GM15510 (cell line): ENCODE data around the gene SLC9A9.

Experiments
- POLR2A ChIP-seq: IDR thresholded peaks from 3 replicates; pipeline ENCODE4 v1.6.1; 2011; ENCODE audit warnings: borderline replicate concordance; ENCODE audit not compliant: insufficient read length; ENCODE audit errors: extremely low read depth

SLC9A9 gene

DNA sequence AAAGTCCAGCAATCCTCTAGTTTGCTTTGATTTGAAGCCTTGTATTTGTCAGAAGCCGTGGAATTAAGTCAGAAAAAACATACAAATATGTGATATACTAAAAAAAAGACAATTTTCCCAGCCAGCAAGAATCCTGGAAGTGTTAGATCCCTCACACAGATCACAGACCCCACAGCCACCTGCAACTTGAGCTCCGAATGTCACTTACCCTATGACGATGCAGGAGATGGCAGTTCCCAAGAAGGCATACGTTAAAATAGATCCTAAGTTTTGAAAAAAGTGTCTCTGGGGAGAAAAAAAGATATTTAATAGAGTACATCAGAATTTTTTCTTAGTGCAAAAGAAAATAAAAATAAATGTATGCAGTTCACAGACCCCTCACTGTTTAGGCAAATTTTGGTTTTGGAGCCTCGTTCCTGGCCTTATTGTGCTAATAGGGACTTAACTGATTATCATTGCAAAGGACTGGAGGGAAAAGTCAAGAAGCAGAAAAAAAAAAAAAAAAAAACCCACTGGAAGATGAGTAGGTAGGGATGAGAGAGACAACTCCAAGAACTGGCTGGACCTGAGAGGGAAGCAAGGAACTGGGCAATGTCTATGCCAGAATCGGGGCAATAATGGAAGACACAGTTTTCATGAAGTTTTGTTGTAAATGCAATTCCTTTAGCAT lies 53.3 kb downstream of the SLC9A9 start:
- no peak for TF ChIP-seq POLR2A

DNA sequence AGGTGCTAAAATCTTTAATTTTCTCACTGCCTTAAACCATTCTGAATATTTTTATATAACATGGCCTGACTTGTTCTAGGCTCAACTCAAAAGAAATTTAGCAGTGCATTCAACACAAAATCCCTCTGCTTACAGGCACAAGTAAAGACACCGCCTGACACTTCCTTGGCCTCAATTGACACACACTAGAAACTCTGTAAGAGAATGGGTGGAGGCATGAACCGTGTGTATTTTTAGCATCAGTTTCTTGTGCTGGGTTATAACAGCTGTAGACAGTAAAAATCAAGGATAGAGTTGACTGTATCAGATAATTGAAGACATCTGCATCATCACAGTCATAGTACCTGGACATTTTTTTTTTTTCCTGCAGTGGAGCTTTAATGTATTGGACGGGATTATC lies 54.3 kb downstream of the SLC9A9 start:
- no peak for TF ChIP-seq POLR2A

DNA sequence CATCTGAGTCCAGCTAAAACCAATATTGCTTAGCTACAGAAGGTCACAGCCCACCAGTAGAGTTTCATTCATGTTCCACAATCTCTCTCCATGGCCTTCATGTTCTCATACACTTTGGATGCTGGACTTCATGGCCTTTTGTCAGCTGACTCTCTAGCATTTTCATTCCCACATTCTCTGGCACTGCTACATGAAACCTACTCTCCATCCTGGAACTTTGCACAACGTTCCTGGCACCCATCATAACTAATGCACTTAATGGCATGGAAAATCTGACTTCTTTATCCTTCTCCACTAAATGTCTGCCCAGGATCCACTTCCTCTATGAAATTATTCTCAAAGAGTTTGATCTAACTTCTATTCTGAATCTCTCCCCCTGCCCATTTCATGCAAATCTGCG lies 56.9 kb downstream of the SLC9A9 start:
- no peak for TF ChIP-seq POLR2A

DNA sequence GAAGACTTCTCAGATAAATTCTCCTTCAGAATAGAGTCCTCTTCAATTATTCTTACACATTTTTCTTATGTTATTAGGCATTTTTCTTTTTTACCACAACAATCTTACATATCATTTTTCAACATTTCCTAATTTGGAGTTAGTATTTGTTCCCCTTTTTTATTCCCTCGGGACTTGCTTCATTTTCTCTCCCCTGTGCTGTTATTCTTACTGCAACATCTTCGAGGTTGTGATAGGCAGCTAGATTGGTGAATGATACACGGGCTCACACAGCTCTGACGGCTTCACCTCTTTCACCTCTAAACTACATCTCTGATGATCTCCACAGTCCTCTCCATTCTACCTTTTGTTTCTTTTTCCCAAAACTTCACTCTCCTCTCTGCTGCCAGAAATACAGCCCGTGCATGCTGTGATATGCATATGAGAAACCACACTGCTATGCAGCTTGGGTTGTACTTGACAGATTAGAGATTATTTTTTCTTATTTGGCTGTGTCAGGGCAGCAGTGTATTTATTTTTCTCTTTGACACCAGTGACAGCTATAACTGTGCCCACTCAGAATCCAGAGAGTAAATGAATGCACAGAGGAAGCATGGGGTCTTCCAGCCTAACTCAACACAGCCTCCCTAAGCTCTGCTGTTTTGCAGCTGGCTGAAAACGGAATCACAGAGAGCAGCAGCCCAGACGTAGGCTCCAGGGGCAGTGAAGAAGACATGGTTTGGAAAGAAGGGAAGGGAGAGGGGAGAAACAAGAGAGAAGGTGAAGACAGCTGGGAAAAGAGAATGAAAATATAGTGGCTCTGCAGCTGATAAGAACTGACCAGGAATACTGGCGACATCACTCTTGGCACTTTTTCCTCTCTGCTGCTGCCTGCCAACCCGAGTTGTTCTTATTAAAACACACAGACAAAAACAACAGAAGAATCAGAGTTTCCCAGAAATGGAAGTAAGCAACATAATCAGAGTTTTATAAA lies 61.8 kb downstream of the SLC9A9 start:
- no peak for TF ChIP-seq POLR2A

DNA sequence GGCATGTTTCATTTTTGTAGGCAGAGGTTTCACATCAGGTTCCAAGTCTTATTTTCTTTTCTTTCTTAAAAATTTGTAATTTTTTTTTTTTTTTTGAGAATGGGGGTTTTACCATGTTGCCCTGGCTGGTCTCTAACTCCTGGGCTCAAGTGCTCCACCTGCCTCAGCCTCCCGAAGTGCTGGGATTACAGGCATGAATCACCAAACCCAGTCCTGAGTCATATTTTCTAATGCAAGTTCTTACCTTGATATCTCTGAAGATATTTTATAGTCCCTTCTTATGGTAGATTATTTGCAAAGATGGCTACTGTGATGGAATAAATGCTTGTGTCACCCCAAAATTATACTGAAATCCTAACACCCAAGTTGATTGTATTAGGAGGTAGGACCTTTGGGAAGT lies 63.8 kb downstream of the SLC9A9 start:
- TF ChIP-seq POLR2A, result no peak

DNA sequence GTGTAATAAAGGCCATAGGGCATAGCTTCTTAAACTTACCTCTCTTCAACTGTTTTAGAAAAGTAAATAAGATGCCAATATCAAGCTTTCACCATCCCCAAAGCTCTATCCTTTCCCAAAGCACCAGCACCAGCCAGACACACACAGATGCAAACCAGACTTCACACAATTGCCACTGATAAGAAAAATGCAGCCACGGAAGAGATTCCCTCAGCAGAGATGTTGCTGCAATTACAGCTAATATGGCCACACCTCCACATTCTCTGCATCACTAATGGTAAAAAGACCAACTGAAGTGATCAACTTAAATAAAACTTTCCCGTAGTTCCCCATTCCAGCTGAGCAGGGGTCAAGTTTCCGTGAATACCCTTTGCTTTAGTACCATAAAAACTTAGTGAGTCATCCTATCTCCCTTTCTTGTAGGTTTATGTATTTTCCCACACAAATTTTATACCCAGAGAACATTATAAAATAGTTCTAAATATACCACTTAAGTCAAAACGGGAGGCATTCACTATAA lies 64.4 kb downstream of the SLC9A9 start:
- no peak for TF ChIP-seq POLR2A

DNA sequence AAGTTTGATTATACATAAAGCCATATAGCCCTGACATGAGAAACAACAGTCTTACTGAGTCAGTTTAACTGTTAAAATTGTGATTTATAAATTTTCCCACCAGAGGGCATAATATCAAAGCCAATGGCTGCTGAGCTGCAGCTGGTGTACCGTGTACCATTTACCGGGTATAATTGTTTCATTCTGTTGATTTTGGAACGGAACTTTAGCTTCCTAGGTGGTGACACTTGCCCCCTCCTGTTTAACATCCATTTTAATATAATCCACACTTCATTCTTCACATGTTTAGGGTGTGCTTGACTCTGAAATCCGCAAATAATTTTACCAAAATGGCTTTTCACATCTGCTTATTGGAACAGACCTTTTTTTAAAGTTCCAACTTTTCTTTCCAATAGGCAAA lies 72.8 kb downstream of the SLC9A9 start:
- TF ChIP-seq POLR2A, result no peak

DNA sequence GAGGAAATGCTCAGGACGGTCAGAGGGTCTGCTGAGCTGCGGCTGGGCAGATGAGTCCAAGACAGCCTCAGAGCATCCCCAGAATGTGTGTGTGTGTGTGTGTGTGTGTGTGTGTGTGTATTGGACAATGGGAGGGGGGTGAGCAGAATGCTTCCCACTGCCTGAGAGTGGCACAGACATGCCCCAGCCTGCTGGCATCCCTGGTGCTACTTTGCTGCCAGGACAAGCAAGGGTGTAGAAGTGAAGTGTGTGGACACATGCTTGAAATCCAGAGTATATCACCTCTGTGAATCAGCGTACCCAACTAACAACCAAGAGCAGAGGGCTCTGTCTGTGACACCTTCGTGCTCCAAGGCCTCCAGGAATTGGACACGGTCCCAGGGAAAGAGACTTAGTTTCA lies 76.3 kb downstream of the SLC9A9 start:
- no peak for TF ChIP-seq POLR2A

DNA sequence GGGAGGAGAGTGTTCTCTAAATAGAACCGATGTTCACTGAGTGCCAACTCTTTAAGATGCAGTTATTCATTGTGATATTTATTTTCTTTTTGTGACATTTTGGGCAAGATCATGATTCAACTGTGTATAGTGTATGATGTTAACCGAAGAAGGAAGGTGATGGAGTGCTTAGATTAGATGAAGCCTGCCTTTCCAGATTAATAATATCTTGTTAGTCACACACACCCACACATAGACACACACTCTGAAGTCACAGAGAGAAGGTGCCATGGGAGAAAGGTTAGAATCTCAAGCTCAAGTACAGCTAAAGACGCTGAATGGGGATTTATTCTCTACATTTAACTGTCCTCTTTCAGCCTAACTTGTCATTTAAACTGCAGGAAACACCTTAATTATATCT lies 77.0 kb downstream of the SLC9A9 start:
- no peak for TF ChIP-seq POLR2A

DNA sequence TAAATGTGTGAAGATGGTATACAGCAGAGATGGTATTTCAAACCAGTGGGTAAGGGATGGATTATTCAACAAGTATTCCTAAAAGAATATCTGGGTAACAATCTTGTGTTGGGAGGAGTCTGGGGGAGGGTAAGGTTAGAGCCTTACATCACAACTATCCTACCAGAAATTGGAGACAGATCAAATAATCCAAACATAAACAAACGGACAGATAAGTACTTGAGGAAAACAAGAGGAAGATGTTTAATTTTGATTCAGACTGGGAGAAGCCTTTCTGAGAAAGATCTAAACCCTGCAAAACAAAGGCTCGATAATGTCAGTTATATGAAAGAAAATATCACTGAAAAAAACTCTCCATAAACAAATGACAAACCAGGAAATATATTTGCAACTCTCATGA lies 77.9 kb downstream of the SLC9A9 start:
- no peak for TF ChIP-seq POLR2A

DNA sequence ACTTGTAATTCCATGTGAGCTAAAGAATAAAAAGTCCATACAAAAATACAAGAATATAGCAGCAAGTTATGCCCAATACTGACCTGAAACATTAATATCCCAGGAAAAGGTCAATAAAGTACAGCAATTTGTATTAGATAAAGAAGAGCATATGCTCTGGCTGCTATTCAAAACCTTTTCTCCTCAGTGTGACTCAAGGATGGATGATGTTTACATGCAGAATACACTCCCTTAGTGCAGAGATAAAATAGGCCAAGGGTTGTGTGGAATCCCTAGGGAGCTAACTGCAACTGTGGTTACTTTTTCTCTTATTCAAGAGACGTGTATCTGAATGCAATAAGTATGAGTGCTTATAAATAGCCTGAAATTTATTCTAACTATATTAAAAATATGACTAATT lies 78.7 kb downstream of the SLC9A9 start:
- no peak for TF ChIP-seq POLR2A

DNA sequence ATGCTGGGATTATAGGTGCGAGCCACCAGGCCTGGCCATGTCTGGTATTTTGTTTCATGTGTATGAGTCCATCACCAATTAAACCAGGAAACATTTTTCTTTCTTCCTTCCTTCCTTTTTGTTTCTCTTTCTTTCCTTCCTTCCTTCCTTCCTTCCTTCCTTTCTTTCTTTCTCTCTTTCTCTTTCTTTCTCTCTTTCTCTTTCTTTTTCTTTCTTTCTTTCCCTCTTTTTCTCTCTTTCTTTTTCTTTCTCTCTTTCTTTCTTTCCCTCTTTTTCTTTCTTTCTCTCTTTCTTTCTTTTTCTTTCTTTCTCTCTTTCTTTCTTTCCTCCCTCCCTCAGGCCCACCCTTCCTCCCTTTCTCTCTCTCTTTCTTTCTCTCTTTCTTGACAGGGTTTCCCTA lies 83.4 kb downstream of the SLC9A9 start:
- TF ChIP-seq POLR2A, result no peak

DNA sequence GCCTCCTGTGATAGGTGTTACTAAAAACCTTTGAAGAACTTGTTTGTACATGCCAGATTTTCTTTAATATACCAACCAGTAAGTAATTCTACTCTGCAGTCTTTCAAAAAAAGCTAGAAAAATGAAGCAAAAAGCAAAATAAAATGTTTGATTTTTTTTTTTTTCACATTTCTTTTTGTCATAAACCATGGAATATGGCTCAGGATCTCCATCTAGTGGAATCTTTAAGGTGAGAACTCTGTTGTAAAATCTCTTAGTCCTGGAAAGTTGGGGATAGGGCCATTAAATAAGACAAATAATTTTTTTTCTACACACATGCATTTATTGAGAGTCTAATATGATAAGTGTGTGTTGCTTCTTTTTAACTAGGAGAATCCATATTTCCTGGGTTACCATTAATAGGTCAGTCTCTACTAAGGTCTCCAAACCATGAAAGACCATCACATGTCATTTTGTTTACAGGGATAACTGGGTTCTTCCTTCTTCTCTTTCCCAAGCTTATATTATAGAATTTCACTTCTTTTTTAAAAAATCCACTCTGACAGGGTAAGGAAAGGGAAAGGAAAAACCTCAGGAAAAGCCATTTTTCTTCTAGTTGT lies 84.6 kb downstream of the SLC9A9 start:
- TF ChIP-seq POLR2A, result no peak

DNA sequence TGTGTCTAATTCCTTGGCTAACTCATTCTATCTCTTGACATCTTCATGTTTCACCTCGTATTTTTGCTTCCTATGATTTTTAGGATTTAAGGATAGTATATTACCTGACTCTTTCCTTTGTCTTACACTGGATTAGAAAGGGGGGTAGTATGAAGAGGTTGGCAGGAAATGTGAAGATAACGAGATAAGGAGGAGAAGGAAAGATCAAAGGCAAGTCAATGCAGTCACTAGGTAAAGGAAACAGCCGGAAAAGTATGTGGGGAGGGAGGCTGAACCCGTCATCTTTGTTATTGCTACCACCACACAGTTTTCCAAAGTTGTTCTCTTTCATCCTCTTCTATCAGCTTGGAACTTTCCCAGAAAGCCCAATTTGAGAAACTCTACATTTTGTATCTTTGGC lies 90.6 kb downstream of the SLC9A9 start:
- TF ChIP-seq POLR2A, result no peak

DNA sequence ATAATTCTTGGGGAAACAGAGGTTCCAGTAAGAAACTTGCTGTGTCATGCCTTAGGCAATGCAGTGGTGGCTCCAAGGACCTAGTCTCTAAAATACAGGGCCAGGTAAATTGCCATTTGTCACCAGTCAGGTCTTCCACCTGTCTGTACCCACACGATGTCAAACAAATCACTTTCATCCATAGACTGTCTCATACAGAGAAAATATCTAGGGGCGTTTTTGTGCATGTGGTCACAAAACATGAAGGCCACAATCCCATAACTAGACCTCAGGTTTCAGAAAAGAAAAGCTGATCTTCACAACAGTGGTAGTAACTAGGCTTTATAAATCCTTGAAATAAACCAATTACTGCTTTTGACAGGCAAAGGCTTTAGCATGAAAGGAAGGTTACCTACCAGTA lies 92.3 kb downstream of the SLC9A9 start:
- no peak for TF ChIP-seq POLR2A
